Suprapubic skin (tissue), 4 donors: Measurements from ENCODE around the gene CCNI. TPM values are rescaled to one million over a fixed set of nuclear protein-coding genes. Genes with fewer than 3 reads are reported as not detected.
"Not testable (repeated sequence)": the region's sequence is repeated elsewhere in the genome, so short reads cannot be mapped to it uniquely, and the experiment has no call there.

ENCODE experiments used
- DNase-seq, 2 donors: peaks; one replicate each; pipeline ENCODE4 v3.0.0-alpha.2; 2019; ENCODE audit warnings: low spot score in 2 of 2
- H3K27ac ChIP-seq: fragments of 200-600 bp; sonication (generic); one replicate; pipeline ENCODE4 v1.5.1; 2019
- H3K27me3 ChIP-seq: fragments of 200-600 bp; sonication (generic); one replicate; pipeline ENCODE4 v1.5.1; 2019
- H3K36me3 ChIP-seq: fragments of 200-600 bp; sonication (generic); one replicate; pipeline ENCODE4 v1.5.1; 2019
- H3K4me1 ChIP-seq: fragments of 200-600 bp; sonication (generic); one replicate; pipeline ENCODE4 v1.5.1; 2019
- H3K4me3 ChIP-seq: fragments of 200-600 bp; sonication (generic); one replicate; pipeline ENCODE4 v1.5.1; 2019; ENCODE audit warnings: mild to moderate bottlenecking
- H3K9me3 ChIP-seq: fragments of 200-600 bp; sonication (generic); one replicate; pipeline ENCODE4 v1.5.1; 2019
- CTCF ChIP-seq, 2 donors: fragments of 200-600 bp in 1 of 2; fragments of 450-650 bp in 1 of 2; sonication (generic) in 1 of 2; IDR thresholded peaks; one replicate each; pipeline ENCODE4 v1.5.1; 2016 to 2019; ENCODE audit warnings: antibody characterized with exemption in 2 of 2, mild to moderate bottlenecking in 1 of 2, moderate library complexity in 1 of 2
- EP300 ChIP-seq: sonication (generic); formaldehyde crosslinking; IDR thresholded peaks from one replicate; pipeline ENCODE4 v1.6.1; 2017; ENCODE audit warnings: antibody characterized with exemption
- POLR2A ChIP-seq, 2 donors: fragments of 450-650 bp; IDR thresholded peaks; one replicate each; pipeline ENCODE4 v1.6.1; 2017; ENCODE audit warnings: antibody characterized with exemption in 2 of 2, mild to moderate bottlenecking in 2 of 2, moderate library complexity in 2 of 2
- POLR2AphosphoS5 ChIP-seq, 3 donors: sonication (generic); formaldehyde crosslinking; IDR thresholded peaks; one replicate each; pipeline ENCODE4 v1.6.1; 2017; ENCODE audit warnings: antibody characterized with exemption in 3 of 3
- WGBS: methylation state at CpG from one replicate; pipeline ENCODE4 v1.1.5; 2018; 5-methylcytosine and 5-hydroxymethylcytosine counted together
- total RNA-seq, 4 donors: library from RNA; depleted of rRNA; stranded (reverse); fragments of >200 nt; gene quantifications; one replicate each; pipeline ENCODE4 v1.1.0, GENCODE V29; 2016

Gene CCNI
- total RNA-seq, 4 donors from 2014 or later = 166 to 256 (median 207) TPM

- Histone ChIP-seq H3K9me3 (no peaks in the 10 kb centered on the region), H3K4me3 (no peak overlapping the region), H3K27me3 (no peaks in the 10 kb centered on the region), H3K27ac (no peak overlapping the region), H3K36me3 (no peaks in the 10 kb centered on the region), H3K4me1 (no peaks in the 10 kb centered on the region)
- no peak for DNase-seq
- TF ChIP-seq CTCF (IDR thresholded peaks at IDR 0.05) (no peak), EP300 (no peak), POLR2A (IDR thresholded peaks at IDR 0.05) (no peak), POLR2AphosphoS5 (IDR thresholded peaks at IDR 0.05) (no peak)
- 63% methylated on average over 1 of the region's 1 CpG for WGBS
Observed at GRCh38 chr4:77093401-77093800, 17.6 kb upstream of the CCNI start.

GRCh38 chr4:77092975-77093374, 17.2 kb upstream of the CCNI start:
- Histone ChIP-seq H3K36me3 (no peaks in the 10 kb centered on the region), H3K27ac (no peak overlapping the region), H3K4me1 (no peaks in the 10 kb centered on the region), H3K27me3 (no peaks in the 10 kb centered on the region), H3K4me3 (no peak overlapping the region), H3K9me3 (no peaks in the 10 kb centered on the region)
- DNase-seq = no peak
- TF ChIP-seq CTCF (IDR thresholded peaks at IDR 0.05) = no peak
- TF ChIP-seq POLR2A (IDR thresholded peaks at IDR 0.05) = no peak
- WGBS = 81% methylated on average over 2 of the region's 2 CpGs

DNA sequence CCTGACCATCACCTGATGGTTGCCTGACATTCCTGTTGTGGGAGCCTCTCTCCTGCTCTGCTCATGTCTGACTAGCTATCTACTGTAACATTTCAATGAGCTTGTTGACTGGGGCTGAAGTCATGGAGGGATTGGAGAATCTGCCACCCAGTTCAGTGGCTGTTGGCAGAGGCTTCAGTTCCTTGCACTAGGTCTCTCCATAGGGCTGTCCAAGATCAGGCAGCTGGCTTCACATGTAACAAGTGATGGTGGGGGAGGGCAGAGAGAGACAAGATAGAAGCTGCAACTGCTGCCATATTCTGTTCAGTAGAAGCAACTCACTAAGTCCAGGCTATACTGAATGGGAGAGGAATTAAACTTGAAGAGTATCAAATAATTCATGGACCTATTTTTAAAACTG, 14.1 kb upstream of the CCNI start:
- no peak for DNase-seq
- no peak for TF ChIP-seq POLR2A (IDR thresholded peaks at IDR 0.05)
- no peak for TF ChIP-seq POLR2AphosphoS5 (IDR thresholded peaks at IDR 0.05)
- no peak for TF ChIP-seq EP300
- no peak for TF ChIP-seq CTCF (IDR thresholded peaks at IDR 0.05)
- H3K36me3 ChIP-seq = no peaks in the 10 kb centered on the region
- no peaks in the 10 kb centered on the region for H3K27me3 ChIP-seq
- H3K4me3 ChIP-seq = no peak overlapping the region
- H3K4me1 ChIP-seq = no peaks in the 10 kb centered on the region
- no peaks in the 10 kb centered on the region for H3K9me3 ChIP-seq
- H3K27ac ChIP-seq = no peak overlapping the region

- H3K4me3 ChIP-seq, DNase-seq, H3K36me3 ChIP-seq, H3K27me3 ChIP-seq, H3K9me3 ChIP-seq, H3K4me1 ChIP-seq, H3K27ac ChIP-seq: not testable (repeated sequence)
- WGBS = 91% methylated on average over 1 of the region's 1 CpG
Observed at GRCh38 chr4:77087027-77087426, 11.2 kb upstream of the CCNI start.

DNA sequence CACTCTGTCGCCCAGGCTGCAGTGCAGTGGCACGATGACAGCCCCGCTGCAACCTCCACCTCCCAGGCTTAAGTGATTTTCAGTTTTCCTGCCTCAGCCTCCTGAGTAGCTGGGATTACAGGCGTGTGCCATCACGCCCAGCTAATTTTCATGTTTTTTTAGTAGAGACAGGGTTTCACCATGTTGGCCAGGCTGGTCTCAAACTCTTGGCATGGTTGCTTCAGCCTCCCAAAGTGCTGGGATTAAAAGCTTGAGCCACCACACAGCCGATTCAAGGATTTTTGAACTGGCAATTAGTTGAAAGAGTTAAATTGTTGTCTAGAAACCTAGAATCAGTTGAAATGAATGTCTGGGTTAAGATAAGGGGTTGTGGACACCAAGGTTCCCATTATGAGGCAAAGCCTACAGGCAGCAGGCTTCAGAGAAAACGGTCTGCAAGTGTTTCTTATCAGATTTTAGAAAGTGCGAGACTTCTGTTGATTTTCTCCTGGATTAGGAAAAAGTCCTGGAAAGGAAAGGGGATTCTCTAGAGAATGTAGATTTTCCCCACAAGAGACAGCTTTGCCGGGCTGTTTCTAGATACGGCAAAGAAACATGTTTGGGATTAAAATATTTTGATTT, 8.3 kb upstream of the CCNI start:
- Histone ChIP-seq H3K36me3 (no peaks in the 10 kb centered on the region), H3K4me1 (peaks cover 2% of the 10 kb centered on the region), H3K4me3 (no peak overlapping the region), H3K27ac (no peak overlapping the region), H3K9me3 (no peaks in the 10 kb centered on the region), H3K27me3 (no peaks in the 10 kb centered on the region)
- WGBS = 74% methylated on average over 10 of the region's 10 CpGs
- DNase-seq = no peak
- no peak for TF ChIP-seq EP300
- no peak for TF ChIP-seq POLR2A (IDR thresholded peaks at IDR 0.05)
- TF ChIP-seq CTCF (IDR thresholded peaks at IDR 0.05) = no peak
- TF ChIP-seq POLR2AphosphoS5 (IDR thresholded peaks at IDR 0.05) = no peak
